D721Med (cell line): ENCODE results near the gene ZNF888.
"Not testable (repeated sequence)": the region's sequence is repeated elsewhere in the genome, so short reads cannot be mapped to it uniquely, and the experiment has no call there.

Experiments used
- DNase-seq: peaks from one replicate; pipeline ENCODE4 v3.0.0; 2011; ENCODE audit warnings: low spot score; ENCODE audit not compliant: insufficient read length
- FAIRE-seq: peaks from 2 replicates; lab custom pipeline; 2011; peaks lifted over from hg19 to GRCh38; lab: Jason Lieb, UNC
- CTCF ChIP-seq: IDR thresholded peaks from 2 replicates; pipeline ENCODE4 v1.5.1; 2012; ENCODE audit warnings: mild to moderate bottlenecking, control low read depth; ENCODE audit not compliant: insufficient read depth; ENCODE audit errors: missing control alignments

ZNF888 gene

GRCh38 chr19:52901842-52902241 is 21.4 kb downstream of the ZNF888 start:
- TF ChIP-seq CTCF, result no peak
- FAIRE-seq, result no peak
- DNase-seq, result no peak

- DNase-seq, FAIRE-seq: not testable (repeated sequence)
Measured at GRCh38 chr19:52898596-52898995, 24.6 kb downstream of the ZNF888 start.

- FAIRE-seq (no peak), DNase-seq (no peak)
- no peak for TF ChIP-seq CTCF
Measured at GRCh38 chr19:52898101-52898500, 25.1 kb downstream of the ZNF888 start.

- TF ChIP-seq CTCF, result no peak
- FAIRE-seq (peak; percentile 25), DNase-seq (peak; percentile 80)
Measured at GRCh38 chr19:52897138-52897935, 25.9 kb downstream of the ZNF888 start, which contains the start of gene ZNF320. Gene ZNF320, minus strand, starts transcription at chr19:52897635. Its CDS starts 7,380 bp downstream, at chr19:52890255.

GRCh38 chr19:52896431-52897137 is 26.6 kb downstream of the ZNF888 start:
- DNase-seq, result no peak
- no peak for TF ChIP-seq CTCF
- no peak for FAIRE-seq

- TF ChIP-seq CTCF, result no peak
- DNase-seq, result no peak
- no peak for FAIRE-seq
Measured at GRCh38 chr19:52891336-52891735, 31.9 kb downstream of the ZNF888 start.

GRCh38 chr19:52889931-52890330 is 33.3 kb downstream of the ZNF888 start:
- TF ChIP-seq CTCF, result no peak
- FAIRE-seq, result no peak
- no peak for DNase-seq
